HG03097 (cell line): Measurements from ENCODE around the gene SPO11.

Source experiments
- ATAC-seq: cut with Tn5 transposase; IDR thresholded peaks from one replicate; pipeline ENCODE4 v1.9.1; 2021; ENCODE audit not compliant: unreplicated experiment, low FRiP score

SPO11 gene

GRCh38 chr20:57372581-57373350 is 43.2 kb downstream of the SPO11 start:
- ATAC-seq: no peak

DNA sequence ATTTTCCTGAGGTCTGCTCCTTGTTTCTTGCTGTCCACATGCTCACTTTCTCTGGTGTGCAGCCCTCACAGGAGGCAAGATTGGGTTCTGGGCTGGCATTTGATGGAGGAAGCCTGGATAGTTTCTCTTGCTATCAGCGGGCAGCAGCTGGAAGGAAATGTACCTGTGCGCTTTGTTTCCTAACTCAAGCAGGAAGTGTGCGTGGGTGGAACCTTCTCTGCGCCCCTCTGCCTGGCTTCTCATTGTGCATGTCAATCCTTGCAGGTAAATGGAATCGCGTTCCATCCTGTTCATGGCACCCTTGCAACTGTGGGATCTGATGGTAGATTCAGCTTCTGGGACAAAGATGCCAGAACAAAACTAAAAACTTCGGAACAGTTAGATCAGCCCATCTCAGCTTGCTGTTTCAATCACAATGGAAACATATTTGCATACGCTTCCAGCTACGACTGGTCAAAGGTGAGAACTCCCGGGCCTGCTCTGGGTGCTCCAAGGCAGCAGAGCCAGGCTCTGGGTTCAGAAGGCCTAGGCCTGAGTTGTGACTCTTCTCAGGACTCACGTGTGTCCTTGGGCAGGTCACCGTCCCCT is 44.8 kb downstream of the SPO11 start:
- no peak for ATAC-seq

DNA sequence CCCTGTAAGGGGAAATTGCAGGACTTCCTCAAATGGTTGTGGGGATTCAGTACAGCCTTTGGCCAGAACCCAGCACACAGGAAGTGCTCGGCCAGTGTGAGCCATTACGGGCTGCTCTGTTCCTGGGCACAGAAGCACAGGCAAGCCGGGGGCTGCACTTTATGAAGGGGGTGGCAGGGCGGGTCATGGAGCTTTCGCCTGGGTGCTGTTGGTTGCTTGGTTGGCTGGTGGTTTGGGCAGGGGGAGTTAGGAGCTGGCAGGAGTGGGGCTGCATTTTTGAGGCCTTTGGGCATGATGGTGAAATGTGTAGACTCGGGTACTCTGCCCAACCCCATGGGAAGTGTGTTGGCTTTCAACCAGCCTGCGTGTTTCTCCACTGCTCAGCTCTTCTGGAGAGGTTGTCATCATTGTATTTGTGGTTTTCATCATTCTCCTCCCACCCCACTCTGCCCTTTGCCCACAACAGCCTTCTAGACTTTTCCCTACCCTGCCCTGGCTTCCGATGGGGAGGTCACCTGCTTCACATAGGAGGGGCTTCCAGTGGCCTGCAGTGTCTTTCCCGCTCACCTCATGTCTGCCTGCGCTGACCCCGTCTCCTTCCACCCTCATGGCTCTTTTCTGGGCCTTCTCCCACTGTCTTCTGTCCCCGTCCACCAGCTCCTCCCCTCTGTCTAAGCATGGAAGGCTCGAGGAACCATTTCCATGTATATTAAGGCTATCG is 45.5 kb downstream of the SPO11 start:
- ATAC-seq: no peak

GRCh38 chr20:57375652-57376230 is 46.1 kb downstream of the SPO11 start:
- no peak for ATAC-seq

- ATAC-seq: no peak
Observed at GRCh38 chr20:57377350-57377749, 47.7 kb downstream of the SPO11 start.

DNA sequence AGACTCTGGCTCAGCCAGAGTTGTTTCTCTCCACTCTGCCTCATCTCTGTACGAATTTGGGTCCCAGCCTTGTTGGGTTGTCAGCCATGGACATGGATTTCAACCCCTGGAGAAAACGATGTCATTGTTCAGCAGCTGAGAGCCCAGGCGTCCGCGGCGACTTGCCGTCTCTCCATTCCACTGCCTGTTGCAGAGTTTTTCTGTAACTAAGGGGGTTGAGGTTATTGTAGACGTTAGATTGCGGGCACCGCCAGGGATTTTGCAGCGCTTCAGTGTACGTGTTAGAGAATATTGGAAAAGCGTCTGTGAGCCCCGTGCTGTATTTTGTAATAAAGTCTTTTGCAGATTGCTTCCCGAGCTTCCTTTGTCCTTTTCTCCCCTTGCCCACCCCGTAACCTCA is 48.5 kb downstream of the SPO11 start:
- no peak for ATAC-seq

DNA sequence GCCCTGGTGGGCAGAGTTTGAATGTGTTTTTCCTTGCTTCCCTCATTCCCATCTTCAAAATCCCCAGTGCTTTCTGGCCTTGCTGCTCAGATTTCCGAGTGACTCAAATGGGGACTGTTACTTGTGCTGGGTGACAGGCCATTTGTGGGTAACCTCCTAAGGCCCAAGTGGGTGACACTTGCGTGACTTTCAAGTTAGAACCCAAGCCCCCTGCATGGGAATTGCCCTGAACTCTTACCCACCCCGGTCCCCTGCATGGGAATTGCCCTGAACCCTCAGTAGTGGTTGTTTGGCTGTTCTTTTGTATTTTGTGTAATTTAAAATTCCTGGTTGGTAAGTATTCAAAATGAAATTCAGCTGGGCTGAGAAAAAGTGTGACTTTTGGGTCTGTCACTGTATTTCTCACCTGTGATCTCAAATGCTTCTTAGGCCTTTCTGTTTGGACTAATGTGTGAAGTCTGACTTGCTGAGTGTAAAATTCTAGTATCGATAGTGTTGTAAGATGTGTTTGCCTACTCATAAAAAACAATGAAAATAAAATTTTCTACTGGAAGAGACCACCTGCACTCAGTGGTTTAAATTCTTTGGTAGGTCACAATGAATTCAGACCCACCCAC is 49.2 kb downstream of the SPO11 start:
- ATAC-seq: no peak

DNA sequence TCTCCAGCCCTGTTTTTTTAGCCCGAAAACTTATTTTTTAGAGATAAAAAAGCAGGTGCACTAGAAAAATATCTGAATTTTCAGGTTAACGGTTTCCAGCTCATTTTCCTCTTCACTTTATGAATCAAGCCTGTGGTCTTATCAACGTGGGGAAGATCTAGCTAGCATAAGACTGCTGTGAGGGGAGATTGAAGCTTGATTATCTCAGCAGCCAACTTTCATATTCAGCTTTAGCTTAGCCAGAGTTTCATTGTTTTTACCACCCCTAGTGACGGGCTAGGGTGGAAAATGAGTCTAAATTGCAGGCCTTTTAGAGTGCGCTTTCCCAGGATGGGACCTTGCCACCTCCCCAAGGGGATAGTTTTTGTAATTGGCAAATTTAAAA is 49.7 kb downstream of the SPO11 start:
- no peak for ATAC-seq

DNA sequence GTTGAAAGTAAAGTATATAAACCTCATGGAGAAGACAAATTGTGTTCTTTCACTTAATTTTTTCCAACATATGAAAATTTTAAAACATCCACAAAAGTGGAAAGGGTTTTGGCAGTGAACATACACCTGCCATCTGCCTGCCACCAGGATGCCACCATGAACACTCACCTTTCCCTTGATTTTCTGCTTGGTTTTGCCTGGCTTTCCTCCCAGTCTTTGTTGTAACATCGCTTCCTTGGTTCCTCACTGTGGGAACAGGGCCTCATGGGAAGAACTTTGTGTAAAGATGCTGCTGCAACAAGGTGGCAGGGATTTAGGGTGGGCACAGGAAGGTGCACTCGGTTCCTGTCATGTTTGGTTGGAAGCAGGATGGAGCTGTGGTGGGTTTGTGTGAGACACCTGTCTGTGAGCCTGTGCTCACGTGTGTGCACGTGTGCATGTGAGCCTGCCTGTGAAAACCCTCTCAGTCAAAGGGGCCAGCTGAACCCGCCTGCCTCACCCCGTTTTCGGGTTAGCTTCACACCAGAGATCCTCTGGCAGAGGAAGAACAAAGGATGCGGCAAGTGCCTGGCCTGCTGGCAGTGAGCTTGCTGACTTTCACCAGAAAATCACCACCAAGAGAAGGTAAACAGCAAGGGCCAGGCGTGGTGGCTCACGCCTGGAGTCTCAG is 50.6 kb downstream of the SPO11 start:
- ATAC-seq: no peak

DNA sequence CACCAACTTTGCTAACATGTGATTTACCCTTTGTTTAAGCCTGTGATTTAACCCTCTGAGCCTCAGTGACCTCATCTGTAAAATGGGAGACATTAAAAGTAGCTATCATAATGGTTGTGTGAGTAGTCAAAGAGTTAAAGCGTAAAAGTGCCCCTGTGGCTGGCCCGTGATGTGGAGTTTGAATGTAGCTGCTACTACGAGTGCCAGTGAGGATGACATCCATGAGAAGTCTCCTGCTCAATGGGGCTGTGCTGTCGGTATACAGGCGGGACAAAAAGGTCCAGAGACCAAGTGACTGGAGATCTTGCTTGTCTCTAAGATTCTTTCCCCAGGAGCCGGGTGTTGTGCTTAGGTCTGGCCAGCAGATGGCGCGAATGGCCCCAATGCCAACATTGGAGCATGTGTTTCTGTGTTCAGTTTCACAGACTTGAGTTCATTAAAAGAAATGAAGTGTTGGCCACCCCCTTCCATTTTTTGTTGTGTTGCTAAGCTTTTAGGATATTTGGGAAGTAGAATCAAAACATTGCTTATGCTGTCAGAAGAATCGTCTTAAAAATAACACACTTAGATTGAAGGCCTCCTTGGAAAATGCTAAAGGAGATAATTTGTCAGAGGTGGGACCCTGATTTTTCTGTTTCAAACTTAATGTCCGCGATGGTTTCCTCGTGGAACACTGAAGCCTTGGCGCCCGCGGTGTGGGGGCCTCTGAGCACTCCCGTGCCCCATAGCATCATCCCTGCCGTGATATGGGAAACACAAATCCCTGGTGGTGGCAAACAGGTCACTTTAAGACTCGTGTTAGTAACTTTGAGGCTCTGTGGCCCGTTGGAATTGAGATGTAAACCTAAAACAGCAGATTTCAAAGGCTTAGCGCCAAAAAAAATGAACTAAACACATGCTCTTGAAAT is 52.2 kb downstream of the SPO11 start:
- ATAC-seq: no peak

GRCh38 chr20:57382516-57382915 is 52.9 kb downstream of the SPO11 start:
- ATAC-seq: no peak

DNA sequence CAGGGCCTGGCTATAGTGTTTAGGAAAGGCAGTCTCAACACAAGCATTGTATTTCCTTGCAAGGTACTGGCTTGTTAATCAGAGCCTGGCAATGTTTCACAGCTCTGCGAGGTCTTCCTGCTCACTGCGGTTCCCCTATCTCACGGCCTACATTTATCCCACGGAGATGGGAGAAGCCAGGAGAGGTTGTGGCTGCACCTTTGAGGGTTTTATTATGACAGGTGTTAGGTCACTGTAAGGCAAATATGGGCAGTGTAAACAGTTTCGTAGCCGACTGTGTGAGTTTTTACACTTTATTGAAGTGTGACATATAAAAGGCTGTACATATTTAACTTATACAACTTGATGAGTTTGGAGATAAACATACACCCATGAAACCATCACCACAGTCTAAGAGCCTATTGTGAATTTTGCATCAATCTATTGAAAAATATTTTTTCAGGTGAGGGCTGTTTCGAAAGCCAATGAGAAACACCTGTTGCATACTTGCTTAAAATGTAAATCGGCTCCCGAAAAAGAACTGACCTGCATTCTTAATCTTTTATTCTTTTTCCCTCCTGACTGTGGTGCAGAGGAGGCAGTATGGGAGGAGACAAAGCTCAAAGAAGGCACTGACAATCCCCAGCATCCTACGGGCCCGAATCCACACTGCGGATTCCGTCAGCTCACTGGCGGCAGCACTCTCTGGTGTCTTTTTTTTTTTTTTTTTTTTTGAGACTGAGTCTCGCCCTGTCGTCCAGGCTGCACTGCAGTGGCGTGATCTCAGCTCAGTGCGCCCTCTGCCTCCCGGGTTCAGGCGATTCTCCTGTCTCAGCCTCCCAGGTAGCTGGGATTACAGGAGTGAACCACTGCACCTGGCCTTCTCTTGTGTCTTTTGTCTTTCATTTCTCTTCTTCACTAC is 54.1 kb downstream of the SPO11 start:
- ATAC-seq: no peak

- no peak for ATAC-seq
Observed at GRCh38 chr20:57384486-57384885, 54.9 kb downstream of the SPO11 start.

DNA sequence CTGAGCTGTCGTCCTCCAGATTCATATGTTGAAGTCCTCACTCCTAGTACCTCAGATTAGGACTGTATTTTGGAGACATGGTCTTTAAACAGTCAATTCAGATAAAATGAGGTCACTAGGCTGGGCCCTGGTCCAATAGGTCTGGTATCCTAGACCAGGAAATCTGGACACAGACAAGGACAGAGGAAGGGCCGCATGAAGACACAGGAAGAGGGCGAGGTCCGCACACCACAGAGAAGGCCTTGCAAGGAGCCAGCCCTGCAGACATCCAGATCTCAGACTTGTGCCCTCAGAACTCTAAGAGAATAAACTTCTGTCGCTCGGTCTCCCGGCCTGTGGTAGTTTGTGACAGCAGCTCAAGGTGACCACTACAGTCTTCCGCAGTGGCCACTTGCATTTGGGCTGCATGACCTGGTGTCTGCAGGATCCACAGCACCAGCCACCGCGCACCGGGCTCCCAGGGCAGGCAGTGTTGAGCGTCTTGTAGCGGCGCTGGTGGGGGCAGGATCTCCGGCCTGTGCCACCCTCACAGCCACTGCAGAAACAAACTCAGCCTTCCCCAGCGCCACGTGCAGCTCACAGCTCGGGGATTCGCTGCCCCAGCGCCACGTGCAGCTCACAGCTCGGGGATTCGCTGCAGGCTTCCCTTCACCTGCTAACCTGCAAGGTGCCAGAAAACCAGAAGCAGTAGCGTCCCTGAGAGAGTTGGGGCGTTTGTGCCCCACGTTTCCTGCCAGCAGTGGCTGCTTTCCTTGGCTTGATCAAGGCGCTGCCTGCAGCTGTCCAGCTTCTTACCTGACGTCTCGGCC is 55.6 kb downstream of the SPO11 start:
- no peak for ATAC-seq

- ATAC-seq: no peak
Observed at GRCh38 chr20:57385940-57386339, 56.3 kb downstream of the SPO11 start.

DNA sequence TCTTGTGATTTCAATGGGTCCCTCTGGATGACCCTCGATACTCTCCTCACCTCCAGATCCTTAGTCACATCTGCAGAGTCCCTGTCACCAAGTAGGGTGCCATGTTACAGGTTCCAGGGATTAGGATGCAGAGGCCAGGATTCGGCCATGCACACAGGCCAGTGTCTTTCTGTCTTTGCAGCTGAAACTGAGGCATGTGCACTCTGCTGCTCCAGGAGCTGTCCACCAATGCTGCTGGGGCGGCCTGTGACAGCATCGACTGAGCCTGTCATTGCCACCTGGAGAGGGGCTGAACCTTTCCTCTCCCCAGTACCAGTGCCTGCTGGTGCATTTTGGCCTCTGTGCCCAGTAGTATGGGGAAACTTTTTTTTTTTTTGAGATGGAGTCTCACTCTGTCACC is 57.2 kb downstream of the SPO11 start:
- no peak for ATAC-seq

DNA sequence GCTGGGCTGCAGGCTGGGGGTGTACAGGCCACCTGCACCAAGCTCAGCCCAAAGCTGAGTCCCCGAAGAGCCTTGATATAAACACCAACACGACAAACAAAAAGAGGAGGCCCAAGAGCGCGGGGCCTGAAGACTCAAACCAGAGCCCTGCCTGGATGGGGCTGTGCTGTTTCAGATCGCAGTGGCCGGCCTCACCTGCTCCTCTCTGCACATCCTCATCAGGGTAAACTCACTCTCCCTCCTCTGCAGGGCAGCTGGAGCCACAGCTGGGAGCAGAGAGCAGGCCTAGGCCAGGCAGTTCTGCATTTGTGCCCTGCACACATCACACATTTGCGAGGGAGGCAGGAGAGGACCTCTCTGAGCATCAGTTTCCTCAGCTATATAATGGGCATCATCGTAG is 57.9 kb downstream of the SPO11 start:
- ATAC-seq: no peak

DNA sequence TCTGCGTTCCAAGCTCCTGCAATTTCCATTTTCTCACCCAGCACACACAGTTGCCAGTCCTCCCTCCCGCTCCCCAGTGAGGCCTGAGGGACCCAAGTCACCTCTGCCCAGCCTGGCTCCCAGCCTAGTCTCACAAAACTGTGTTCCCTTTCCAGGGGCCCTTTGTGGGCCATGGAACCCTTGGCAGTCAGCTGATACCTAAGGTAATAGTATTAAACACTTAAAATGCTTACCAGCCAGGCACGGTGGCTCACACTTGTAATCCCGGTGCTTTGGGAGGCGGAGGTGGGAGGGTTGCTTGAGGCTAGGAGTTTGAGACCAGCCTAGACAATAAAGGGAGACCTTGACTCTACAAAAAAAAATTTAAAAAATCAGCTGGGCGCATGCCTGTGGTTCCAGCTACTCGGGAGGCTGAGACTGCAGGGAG is 58.4 kb downstream of the SPO11 start:
- no peak for ATAC-seq
